MCF 10A (cell line): ENCODE data around the gene CORO6. TPM values are rescaled to one million over a fixed set of nuclear protein-coding genes. Genes with fewer than 3 reads are reported as not detected.

Source experiments
- BruUV-seq: library from RNA; stranded (reverse); fragments of 400-500 nt; replicated peaks from 2 replicates; lab custom pipeline; 2021; lab: Mats Ljungman, UMichigan
- CTCF ChIA-PET: fragments of 300-600 bp; sonication (Branson Sonifier 250); formaldehyde crosslinking; extraction: SDS; loops from one replicate; lab custom pipeline; 2021; ENCODE audit warnings: antibody characterized with exemption, inconsistent platforms; lab: Yijun Ruan, JAX
- POLR2A ChIA-PET: fragments of 300-600, 350-650 bp; sonication (Branson Sonifier 250); formaldehyde crosslinking; extraction: SDS; loops from one replicate; lab custom pipeline; 2020; ENCODE audit warnings: antibody characterized with exemption, inconsistent platforms; lab: Yijun Ruan, JAX
- DNase-seq: peaks from one replicate; pipeline ENCODE4 v3.0.0-alpha.2; 2018; ENCODE audit not compliant: unreplicated experiment
- H3K27ac Mint-ChIP-seq: one replicate; pipeline ENCODE4 v1.8.0; 2022; ENCODE audit warnings: mild to moderate bottlenecking, low read depth, mixed read lengths; ENCODE audit not compliant: unreplicated experiment
- H3K27me3 Mint-ChIP-seq: one replicate; pipeline ENCODE4 v1.8.0; 2022; ENCODE audit warnings: mixed read lengths; ENCODE audit not compliant: insufficient read depth, unreplicated experiment
- H3K36me3 Mint-ChIP-seq: one replicate; pipeline ENCODE4 v1.8.0; 2022; ENCODE audit warnings: mild to moderate bottlenecking, moderate library complexity, mixed read lengths; ENCODE audit not compliant: insufficient read depth, unreplicated experiment
- H3K4me1 Mint-ChIP-seq: one replicate; pipeline ENCODE4 v1.8.0; 2022; ENCODE audit warnings: mixed read lengths; ENCODE audit not compliant: insufficient read depth, unreplicated experiment
- H3K4me3 Mint-ChIP-seq: one replicate; pipeline ENCODE4 v1.8.0; 2022; ENCODE audit warnings: mild to moderate bottlenecking, moderate library complexity, mixed read lengths; ENCODE audit not compliant: unreplicated experiment
- H3K9me3 Mint-ChIP-seq: one replicate; pipeline ENCODE4 v1.8.0; 2022; ENCODE audit warnings: mixed read lengths; ENCODE audit not compliant: unreplicated experiment
- CTCF ChIP-seq: fragments of 200-600 bp; IDR thresholded peaks from one replicate; pipeline ENCODE4 v1.8.0; 2022; ENCODE audit warnings: antibody characterized with exemption, mild to moderate bottlenecking; ENCODE audit not compliant: unreplicated experiment
- intact Hi-C: fragments of 100-400 bp; cut with micrococcal nuclease; formaldehyde crosslinking; loops from 2 replicates; pipeline ENCODE4 v1.14.1; 2022
- total RNA-seq: library from RNA; stranded (reverse); gene quantifications from 2 replicates; pipeline ENCODE4 v1.2.3, GENCODE V29; 2022

Gene CORO6
- total RNA-seq, 1 experiment from 2014 or later = 1.6 TPM

GRCh38 chr17:29577385-29578211, 45.1 kb downstream of the CORO6 start:
- no peak for TF ChIP-seq CTCF
- BruUV-seq = no TSS peak
- Mint-ChIP-seq H3K27ac (no peak overlapping the region), H3K9me3 (no peaks in the 10 kb centered on the region), H3K27me3 (no peaks in the 10 kb centered on the region), H3K36me3 (peaks cover 45% of the 10 kb centered on the region), H3K4me1 (peaks cover 22% of the 10 kb centered on the region), H3K4me3 (no peak overlapping the region)
- DNase-seq = no peak
- intact Hi-C loops = no loop called here
- CTCF ChIA-PET = interaction anchor here (0.6 to 6.8 kb wide), 4 partner anchors 14 to 202 kb away, joined by 3 to 89 read pairs (median 3); partner anchors contain the start of gene ANKRD13B
- POLR2A ChIA-PET = interaction anchor here (3.9 kb wide), 1 partner anchor 14 kb away, joined by 15 read pairs; no protein-coding TSS in a partner anchor

DNA sequence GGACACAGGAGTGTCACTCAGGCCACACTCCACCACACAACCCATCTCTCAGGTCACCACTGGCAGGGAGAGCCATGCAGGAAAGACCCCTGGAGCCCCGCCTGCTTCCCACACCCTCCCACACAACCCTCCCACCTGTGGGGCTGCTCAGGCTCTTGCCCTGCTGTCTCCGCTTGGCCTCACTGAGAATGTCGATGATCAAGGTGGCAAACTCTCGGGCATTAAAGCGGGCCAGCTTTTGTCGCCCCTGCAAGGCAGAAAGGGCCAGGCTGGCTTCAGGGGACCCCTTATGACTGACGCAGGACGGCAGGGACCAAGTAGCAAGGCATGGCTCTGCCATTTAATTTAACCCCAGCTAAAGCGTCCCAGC, 45.7 kb downstream of the CORO6 start:
- peaks cover 16% of the 10 kb centered on the region for H3K4me1 Mint-ChIP-seq
- no peaks in the 10 kb centered on the region for H3K9me3 Mint-ChIP-seq
- H3K36me3 Mint-ChIP-seq = peaks cover 45% of the 10 kb centered on the region
- no peak overlapping the region for H3K4me3 Mint-ChIP-seq
- ChIA-PET CTCF (interaction anchor here (0.8 to 1.2 kb wide), 3 partner anchors 14 to 203 kb away, joined by 3 to 5 read pairs (median 3); no protein-coding TSS in a partner anchor), POLR2A (interaction anchor here (3.9 kb wide), 1 partner anchor 14 kb away, joined by 15 read pairs; no protein-coding TSS in a partner anchor)
- BruUV-seq = no TSS peak
- H3K27me3 Mint-ChIP-seq = no peaks in the 10 kb centered on the region
- intact Hi-C loops = no loop called here
- DNase-seq = no peak
- H3K27ac Mint-ChIP-seq = no peak overlapping the region
- TF ChIP-seq CTCF = no peak

GRCh38 chr17:29576214-29577000, 46.3 kb downstream of the CORO6 start:
- H3K36me3 Mint-ChIP-seq = peaks cover 45% of the 10 kb centered on the region
- H3K9me3 Mint-ChIP-seq = no peaks in the 10 kb centered on the region
- peaks cover 16% of the 10 kb centered on the region for H3K4me1 Mint-ChIP-seq
- POLR2A ChIA-PET = interaction anchor here (3.9 kb wide), 1 partner anchor 15 kb away, joined by 15 read pairs; no protein-coding TSS in a partner anchor
- no peak overlapping the region for H3K4me3 Mint-ChIP-seq
- no peak overlapping the region for H3K27ac Mint-ChIP-seq
- CTCF ChIA-PET = interaction anchor here (0.7 to 1.2 kb wide), 4 partner anchors 14 to 204 kb away, joined by 3 to 5 read pairs (median 3); no protein-coding TSS in a partner anchor
- no peaks in the 10 kb centered on the region for H3K27me3 Mint-ChIP-seq
- no peak for DNase-seq
- no TSS peak for BruUV-seq
- intact Hi-C loops = no loop called here
- no peak for TF ChIP-seq CTCF
